ENCODE measurements around the gene TMEM62. TPM values are rescaled to one million over a fixed set of nuclear protein-coding genes. Genes with fewer than 3 reads are reported as not detected.
"Not testable (repeated sequence)": the region's sequence is repeated elsewhere in the genome, so short reads cannot be mapped to it uniquely, and the experiment has no call there.

Gene TMEM62
- total RNA-seq, 2 experiments from 2014 or later, result 5.8 to 6.6 TPM

GRCh38 chr15:43186003-43186353 is 52.6 kb downstream of the TMEM62 start:
- CTCF ChIA-PET, result interaction anchor here (0.6 to 2.6 kb wide), 4 partner anchors 9 to 100 kb away, joined by 3 to 9 read pairs (median 4); no protein-coding TSS in a partner anchor
- intact Hi-C loops (cut with micrococcal nuclease), result loop anchor here (5.0 to 10.0 kb wide), 2 partner anchors 64 to 911 kb away; partner anchors contain the start of genes GANC and TMEM87A
- Mint-ChIP-seq H3K27me3 (ENCODE audit: low read depth) (no peaks in the 10 kb centered on the region), H3K27ac (peak overlapping the region; percentile 91), H3K9me3 (no peaks in the 10 kb centered on the region), H3K36me3 (ENCODE audit: low read depth) (peaks cover 4% of the 10 kb centered on the region), H3K4me3 (peak overlapping the region; percentile 93), H3K4me1 (ENCODE audit: low read depth) (peaks cover 15% of the 10 kb centered on the region)
- no peak for DNase-seq

- Mint-ChIP-seq H3K4me3 (no peak overlapping the region), H3K9me3 (no peaks in the 10 kb centered on the region), H3K4me1 (ENCODE audit: low read depth) (peaks cover 13% of the 10 kb centered on the region), H3K27ac (no peak overlapping the region), H3K36me3 (ENCODE audit: low read depth) (peaks cover 11% of the 10 kb centered on the region), H3K27me3 (ENCODE audit: low read depth) (no peaks in the 10 kb centered on the region)
- intact Hi-C loops (cut with micrococcal nuclease), result loop anchor here (1.0 to 10.0 kb wide), 4 partner anchors 17 to 913 kb away; partner anchors contain the start of genes GANC and TMEM87A
- CTCF ChIA-PET, result interaction anchor here (1.3 to 2.6 kb wide), 2 partner anchors 98 kb away, joined by 4 to 9 read pairs; no protein-coding TSS in a partner anchor
- no peak for DNase-seq
Observed at GRCh38 chr15:43187544-43188155, 54.3 kb downstream of the TMEM62 start.

GRCh38 chr15:43189296-43189695 is 55.9 kb downstream of the TMEM62 start:
- no peak overlapping the region for H3K27ac Mint-ChIP-seq
- H3K4me1 Mint-ChIP-seq (ENCODE audit: low read depth), result peaks cover 13% of the 10 kb centered on the region
- H3K27me3 Mint-ChIP-seq (ENCODE audit: low read depth), result no peaks in the 10 kb centered on the region
- CTCF ChIA-PET, result interaction anchor here (0.6 to 1.3 kb wide), 3 partner anchors 15 to 450 kb away, joined by 3 to 4 read pairs (median 3); no protein-coding TSS in a partner anchor
- H3K36me3 Mint-ChIP-seq (ENCODE audit: low read depth), result peaks cover 13% of the 10 kb centered on the region
- DNase-seq, result no peak
- H3K4me3 Mint-ChIP-seq, result no peak overlapping the region
- intact Hi-C loops (cut with micrococcal nuclease), result loop anchor here (5.0 to 10.0 kb wide), 2 partner anchors 67 to 914 kb away; partner anchors contain the start of genes GANC and TMEM87A
- H3K9me3 Mint-ChIP-seq, result no peaks in the 10 kb centered on the region

GRCh38 chr15:43190178-43190577 is 56.8 kb downstream of the TMEM62 start:
- no peak for DNase-seq
- CTCF ChIA-PET, result interaction anchor here (0.5 to 1.3 kb wide), 4 partner anchors 14 to 197 kb away, joined by 3 to 5 read pairs (median 4); no protein-coding TSS in a partner anchor
- no peak overlapping the region for H3K27ac Mint-ChIP-seq
- peaks cover 13% of the 10 kb centered on the region for H3K4me1 Mint-ChIP-seq (ENCODE audit: low read depth)
- no peak overlapping the region for H3K4me3 Mint-ChIP-seq
- peaks cover 14% of the 10 kb centered on the region for H3K36me3 Mint-ChIP-seq (ENCODE audit: low read depth)
- no peaks in the 10 kb centered on the region for H3K27me3 Mint-ChIP-seq (ENCODE audit: low read depth)
- no peaks in the 10 kb centered on the region for H3K9me3 Mint-ChIP-seq
- intact Hi-C loops (cut with micrococcal nuclease), result no loop called here

GRCh38 chr15:43193710-43194109 is 60.3 kb downstream of the TMEM62 start:
- no peaks in the 10 kb centered on the region for H3K4me1 Mint-ChIP-seq (ENCODE audit: low read depth)
- CTCF ChIA-PET, result interaction anchor here (0.7 to 1.6 kb wide), 3 partner anchors 11 to 277 kb away, joined by 3 to 7 read pairs (median 5); no protein-coding TSS in a partner anchor
- H3K4me3 Mint-ChIP-seq, result no peak overlapping the region

GRCh38 chr15:43194795-43195194 is 61.4 kb downstream of the TMEM62 start:
- intact Hi-C loops (cut with micrococcal nuclease), result no loop called here
- DNase-seq, result no peak
- no peaks in the 10 kb centered on the region for H3K4me1 Mint-ChIP-seq (ENCODE audit: low read depth)
- H3K9me3 Mint-ChIP-seq, result peaks cover 3% of the 10 kb centered on the region
- CTCF ChIA-PET, result interaction anchor here (0.7 to 2.1 kb wide), 4 partner anchors 9 to 421 kb away, joined by 3 to 13 read pairs (median 5); no protein-coding TSS in a partner anchor
- no peak overlapping the region for H3K27ac Mint-ChIP-seq
- peaks cover 30% of the 10 kb centered on the region for H3K36me3 Mint-ChIP-seq (ENCODE audit: low read depth)
- no peaks in the 10 kb centered on the region for H3K27me3 Mint-ChIP-seq (ENCODE audit: low read depth)
- H3K4me3 Mint-ChIP-seq, result no peak overlapping the region

More at GRCh38 chr15:43193710-43194109, 60.3 kb downstream of the TMEM62 start:
- Mint-ChIP-seq H3K27me3 (ENCODE audit: low read depth) (no peaks in the 10 kb centered on the region), H3K9me3 (peaks cover 3% of the 10 kb centered on the region), H3K36me3 (ENCODE audit: low read depth) (peaks cover 33% of the 10 kb centered on the region), H3K27ac (no peak overlapping the region)
- intact Hi-C loops (cut with micrococcal nuclease), result no loop called here
- DNase-seq, result no peak

GRCh38 chr15:43196760-43197548 is 63.6 kb downstream of the TMEM62 start:
- no peaks in the 10 kb centered on the region for H3K27me3 Mint-ChIP-seq (ENCODE audit: low read depth)
- CTCF ChIA-PET, result interaction anchor here (2.1 kb wide), 1 partner anchor 8 kb away, joined by 13 read pairs; no protein-coding TSS in a partner anchor

GRCh38 chr15:43197773-43198172 is 64.4 kb downstream of the TMEM62 start:
- DNase-seq; intact Hi-C loops (cut with micrococcal nuclease); CTCF ChIA-PET; H3K4me1 Mint-ChIP-seq (ENCODE audit: low read depth); H3K27ac Mint-ChIP-seq; H3K9me3 Mint-ChIP-seq; H3K27me3 Mint-ChIP-seq (ENCODE audit: low read depth); H3K4me3 Mint-ChIP-seq: not testable (repeated sequence)
- H3K36me3 Mint-ChIP-seq (ENCODE audit: low read depth), result peaks cover 22% of the 10 kb centered on the region

More at GRCh38 chr15:43196760-43197548, 63.6 kb downstream of the TMEM62 start:
- H3K4me3 Mint-ChIP-seq, result no peak overlapping the region
- peaks cover 3% of the 10 kb centered on the region for H3K9me3 Mint-ChIP-seq
- no peaks in the 10 kb centered on the region for H3K4me1 Mint-ChIP-seq (ENCODE audit: low read depth)
- intact Hi-C loops (cut with micrococcal nuclease), result no loop called here
- peaks cover 25% of the 10 kb centered on the region for H3K36me3 Mint-ChIP-seq (ENCODE audit: low read depth)
- no peak overlapping the region for H3K27ac Mint-ChIP-seq
- DNase-seq, result no peak

GRCh38 chr15:43198556-43198955 is 65.2 kb downstream of the TMEM62 start:
- DNase-seq; H3K27me3 Mint-ChIP-seq (ENCODE audit: low read depth); CTCF ChIA-PET; H3K4me1 Mint-ChIP-seq (ENCODE audit: low read depth); H3K9me3 Mint-ChIP-seq; H3K4me3 Mint-ChIP-seq; intact Hi-C loops (cut with micrococcal nuclease); H3K27ac Mint-ChIP-seq: not testable (repeated sequence)
- peaks cover 21% of the 10 kb centered on the region for H3K36me3 Mint-ChIP-seq (ENCODE audit: low read depth)

- H3K27ac Mint-ChIP-seq, result no peak overlapping the region
- H3K36me3 Mint-ChIP-seq (ENCODE audit: low read depth), result peaks cover 21% of the 10 kb centered on the region
- no peak for DNase-seq
- no peaks in the 10 kb centered on the region for H3K4me1 Mint-ChIP-seq (ENCODE audit: low read depth)
- intact Hi-C loops (cut with micrococcal nuclease), result no loop called here
- H3K9me3 Mint-ChIP-seq, result peaks cover 3% of the 10 kb centered on the region
- no peaks in the 10 kb centered on the region for H3K27me3 Mint-ChIP-seq (ENCODE audit: low read depth)
- CTCF ChIA-PET, result interaction anchor here (0.7 to 1.3 kb wide), 2 partner anchors 17 to 26 kb away, joined by 3 read pairs; no protein-coding TSS in a partner anchor
- no peak overlapping the region for H3K4me3 Mint-ChIP-seq
Observed at GRCh38 chr15:43198992-43199391, 65.6 kb downstream of the TMEM62 start.

GRCh38 chr15:43199945-43200488 is 66.6 kb downstream of the TMEM62 start:
- intact Hi-C loops (cut with micrococcal nuclease), result no loop called here
- Mint-ChIP-seq H3K36me3 (ENCODE audit: low read depth) (peaks cover 20% of the 10 kb centered on the region), H3K4me3 (no peak overlapping the region), H3K9me3 (peaks cover 3% of the 10 kb centered on the region), H3K27ac (no peak overlapping the region), H3K27me3 (ENCODE audit: low read depth) (no peaks in the 10 kb centered on the region), H3K4me1 (ENCODE audit: low read depth) (peaks cover 5% of the 10 kb centered on the region)
- CTCF ChIA-PET, result interaction anchor here (0.7 to 1.3 kb wide), 2 partner anchors 16 to 25 kb away, joined by 3 read pairs; no protein-coding TSS in a partner anchor
- DNase-seq, result no peak
